WTC11 (cell line): ENCODE results near the gene SMIM24. TPM values are rescaled to one million over a fixed set of nuclear protein-coding genes. Genes with fewer than 3 reads are reported as not detected.

Experiments
- ATAC-seq: fragments of 200-7000 bp; cut with Tn5 transposase; 2 replicates; pipeline ENCODE4 v1.10.0; 2021; ENCODE audit warnings: mild to moderate bottlenecking, moderate library complexity
- CTCF ChIA-PET: fragments of 300-600 bp; sonication (Branson Sonifier 250); formaldehyde crosslinking; loops from one replicate; lab custom pipeline; 2021; ENCODE audit warnings: antibody characterized with exemption; lab: Charles Lee
- POLR2A ChIA-PET: fragments of 350-600 bp; sonication (Branson Sonifier 250); formaldehyde crosslinking; loops from one replicate; lab custom pipeline; 2021; ENCODE audit warnings: antibody characterized with exemption; lab: Charles Lee
- DNase-seq: peaks from one replicate; pipeline ENCODE4 v3.0.0; 2021; ENCODE audit warnings: low spot score
- H3K27ac Mint-ChIP-seq: 2 replicates; pipeline ENCODE4 v1.8.0; 2021; ENCODE audit warnings: mixed read lengths
- H3K27me3 Mint-ChIP-seq: 2 replicates; pipeline ENCODE4 v1.8.0; 2021; ENCODE audit warnings: low read depth, mild to moderate bottlenecking, moderate library complexity, mixed read lengths
- H3K36me3 Mint-ChIP-seq: 2 replicates; pipeline ENCODE4 v1.8.0; 2021; ENCODE audit warnings: mixed read lengths
- H3K4me1 Mint-ChIP-seq: 2 replicates; pipeline ENCODE4 v1.8.0; 2022; ENCODE audit warnings: mixed read lengths
- H3K4me3 Mint-ChIP-seq: 2 replicates; pipeline ENCODE4 v1.8.0; 2021; ENCODE audit warnings: mild to moderate bottlenecking, moderate library complexity, mixed read lengths
- H3K9me3 Mint-ChIP-seq: 2 replicates; pipeline ENCODE4 v1.8.0; 2021; ENCODE audit warnings: mixed read lengths
- CREB1 ChIP-seq: sonication (generic); formaldehyde crosslinking; IDR thresholded peaks from 2 replicates; pipeline ENCODE4 v1.8.0; 2023; ENCODE audit warnings: mild to moderate bottlenecking, missing genetic modification reagents
- CTCF ChIP-seq: fragments of 200-600 bp; IDR thresholded peaks from 2 replicates; pipeline ENCODE4 v1.8.0; 2022; ENCODE audit warnings: antibody characterized with exemption
- ERG ChIP-seq: fragments of 250-450 bp; sonication (Bioruptor Pico); IDR thresholded peaks from 2 replicates; pipeline ENCODE4 v1.8.0; 2021; ENCODE audit warnings: mild to moderate bottlenecking
- FOXJ3 ChIP-seq: sonication (generic); formaldehyde crosslinking; IDR thresholded peaks from 2 replicates; pipeline ENCODE4 v1.9.0; 2021; ENCODE audit warnings: missing genetic modification reagents, mild to moderate bottlenecking, borderline replicate concordance
- FOXP4 ChIP-seq: sonication (generic); formaldehyde crosslinking; IDR thresholded peaks from 2 replicates; pipeline ENCODE4 v1.8.0; 2022; ENCODE audit warnings: mild to moderate bottlenecking, missing genetic modification reagents
- GABPB1 ChIP-seq: sonication (generic); formaldehyde crosslinking; IDR thresholded peaks from 2 replicates; pipeline ENCODE4 v1.8.1; 2023; ENCODE audit warnings: mild to moderate bottlenecking, missing genetic modification reagents
- NFYB ChIP-seq: sonication (generic); formaldehyde crosslinking; conservative IDR thresholded peaks from 2 replicates; pipeline ENCODE4 v1.8.0; 2022; ENCODE audit warnings: low read depth, missing genetic modification reagents
- SMAD4 ChIP-seq: sonication (generic); formaldehyde crosslinking; IDR thresholded peaks from 2 replicates; pipeline ENCODE4 v1.8.0; 2022; ENCODE audit warnings: mild to moderate bottlenecking, missing genetic modification reagents
- TEAD1 ChIP-seq: sonication (generic); formaldehyde crosslinking; IDR thresholded peaks from 2 replicates; pipeline ENCODE4 v1.8.0; 2022; ENCODE audit warnings: mild to moderate bottlenecking, missing genetic modification reagents
- ZNF423 ChIP-seq: fragments of 250-450 bp; sonication (Bioruptor Pico); IDR thresholded peaks from 2 replicates; pipeline ENCODE4 v2.1.2; 2022; ENCODE audit warnings: mild to moderate bottlenecking, moderate library complexity
- total RNA-seq: library from RNA; stranded (reverse); gene quantifications from 3 replicates; pipeline ENCODE4 v1.2.3, GENCODE V29; 2021
- TF ChIP-seq, protein P1 (sequence below): sonication (generic); formaldehyde crosslinking; IDR thresholded peaks from 2 replicates; pipeline ENCODE4 v1.8.1; 2022; ENCODE audit warnings: low read depth, missing genetic modification reagents, borderline replicate concordance

The SMIM24 gene
- total RNA-seq, 1 experiment from 2014 or later, result 2.8 TPM

GRCh38 chr19:3528080-3528479 is 47.8 kb upstream of the SMIM24 start (continued):
- no peak for TF ChIP-seq ERG (CRISPR knock-in tag)
- TF ChIP-seq, all 79 proteins: peak for 0

GRCh38 chr19:3527238-3527910 is 47.0 kb upstream of the SMIM24 start:
- DNase-seq, result no peak
- no peak overlapping the region for H3K4me3 Mint-ChIP-seq

DNA sequence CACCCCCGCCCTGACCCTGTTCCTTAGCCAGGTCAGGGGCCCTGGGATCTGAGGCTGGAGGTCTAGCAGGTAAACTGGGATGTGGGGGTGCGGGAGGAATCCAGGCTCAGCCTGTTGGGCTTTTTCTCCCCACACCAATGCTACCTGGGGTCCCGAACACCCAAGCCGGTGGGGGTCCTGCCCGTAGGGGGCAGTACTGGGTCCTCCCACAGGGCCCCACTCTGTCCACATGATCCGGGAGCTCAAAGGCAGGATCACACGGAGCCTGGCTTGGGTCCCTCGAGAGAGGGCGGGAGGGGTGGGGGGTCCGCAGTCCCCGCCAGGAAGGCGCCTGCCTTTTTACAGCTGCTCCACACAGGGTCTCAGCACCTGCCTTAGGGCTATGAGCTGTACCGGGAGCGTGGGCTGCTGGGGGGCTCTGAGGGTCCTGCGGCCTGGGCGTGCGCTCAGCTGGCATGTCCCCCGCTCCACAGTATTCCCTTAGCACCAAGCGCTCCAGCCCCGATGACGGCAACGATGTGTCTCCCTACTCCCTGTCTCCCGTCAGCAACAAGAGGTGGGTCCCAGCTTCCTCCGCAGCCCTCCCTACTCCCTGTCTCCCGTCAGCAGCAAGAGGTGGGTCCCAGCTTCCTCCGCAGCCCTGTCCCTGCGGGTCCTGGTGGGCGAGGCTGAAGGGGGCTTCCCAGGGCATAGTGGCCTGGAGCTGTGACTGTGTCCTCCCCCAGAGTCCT is 46.3 kb upstream of the SMIM24 start:
- ChIA-PET CTCF (interaction anchor here (0.5 to 2.3 kb wide), 20 partner anchors 10 to 1389 kb away, joined by 3 to 31 read pairs (median 4); partner anchors contain the start of gene TEKTIP1), POLR2A (interaction anchor here (0.6 kb wide), 1 partner anchor 9 kb away, joined by 5 read pairs; no protein-coding TSS in a partner anchor)
- H3K27ac Mint-ChIP-seq, result no peak overlapping the region
- H3K36me3 Mint-ChIP-seq, result peaks cover 12% of the 10 kb centered on the region
- DNase-seq, result no peak
- ATAC-seq, result 0 out of 2 replicates have a peak, but pooled peaks have one; percentile 35
- TF ChIP-seq CTCF (peak; percentile 26; the same call in 1 of the 2 replicates), SMAD4 (CRISPR knock-in tag) (no peak), TEAD1 (CRISPR knock-in tag) (no peak), ZNF423 (CRISPR knock-in tag) (no peak)
- TF ChIP-seq, protein P1, sequence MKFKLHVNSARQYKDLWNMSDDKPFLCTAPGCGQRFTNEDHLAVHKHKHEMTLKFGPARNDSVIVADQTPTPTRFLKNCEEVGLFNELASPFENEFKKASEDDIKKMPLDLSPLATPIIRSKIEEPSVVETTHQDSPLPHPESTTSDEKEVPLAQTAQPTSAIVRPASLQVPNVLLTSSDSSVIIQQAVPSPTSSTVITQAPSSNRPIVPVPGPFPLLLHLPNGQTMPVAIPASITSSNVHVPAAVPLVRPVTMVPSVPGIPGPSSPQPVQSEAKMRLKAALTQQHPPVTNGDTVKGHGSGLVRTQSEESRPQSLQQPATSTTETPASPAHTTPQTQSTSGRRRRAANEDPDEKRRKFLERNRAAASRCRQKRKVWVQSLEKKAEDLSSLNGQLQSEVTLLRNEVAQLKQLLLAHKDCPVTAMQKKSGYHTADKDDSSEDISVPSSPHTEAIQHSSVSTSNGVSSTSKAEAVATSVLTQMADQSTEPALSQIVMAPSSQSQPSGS, result no peak
- H3K27me3 Mint-ChIP-seq, result no peaks in the 10 kb centered on the region
- H3K4me3 Mint-ChIP-seq, result no peak overlapping the region
- no peaks in the 10 kb centered on the region for H3K9me3 Mint-ChIP-seq
- H3K4me1 Mint-ChIP-seq, result no peaks in the 10 kb centered on the region

More at GRCh38 chr19:3527238-3527910, 47.0 kb upstream of the SMIM24 start:
- no peaks in the 10 kb centered on the region for H3K9me3 Mint-ChIP-seq
- TF ChIP-seq FOXJ3 (CRISPR knock-in tag) (no peak), FOXP4 (CRISPR knock-in tag) (no peak), NFYB (CRISPR knock-in tag) (no peak), CREB1 (no peak), GABPB1 (CRISPR knock-in tag) (no peak)
- TF ChIP-seq, all 79 proteins: peak for 0
- Mint-ChIP-seq H3K27ac (no peak overlapping the region), H3K36me3 (peaks cover 13% of the 10 kb centered on the region), H3K27me3 (no peaks in the 10 kb centered on the region), H3K4me1 (no peaks in the 10 kb centered on the region)
- POLR2A ChIA-PET, result no interaction called here
- ATAC-seq, result no peak
- CTCF ChIA-PET, result interaction anchor here (0.5 to 2.3 kb wide), 19 partner anchors 11 to 1388 kb away, joined by 3 to 31 read pairs (median 4); partner anchors contain the start of gene TEKTIP1
